Panc1 (cell line): Measurements from ENCODE around the gene TULP4. TPM values are rescaled to one million over a fixed set of nuclear protein-coding genes. Genes with fewer than 3 reads are reported as not detected.

Experiments
- ATAC-seq: fragments of 200-7000 bp; cut with Tn5 transposase; 2 replicates; pipeline ENCODE4 v1.9.1; 2020; ENCODE audit warnings: mild to moderate bottlenecking, moderate library complexity
- BruUV-seq: library from RNA; stranded (reverse); fragments of 400-500 nt; replicated peaks from 2 replicates; lab custom pipeline; 2021; lab: Mats Ljungman, UMichigan
- CTCF ChIA-PET: fragments of 300-600 bp; sonication (Branson Sonifier 250); formaldehyde crosslinking; loops from one replicate; lab custom pipeline; 2022; ENCODE audit warnings: antibody characterized with exemption; lab: Charles Lee
- POLR2A ChIA-PET: fragments of 300-600 bp; sonication (Branson Sonifier 250); formaldehyde crosslinking; loops from one replicate; lab custom pipeline; 2022; ENCODE audit warnings: antibody characterized with exemption; lab: Charles Lee
- DNase-seq: peaks from one replicate; pipeline ENCODE4 v3.0.0-alpha.2; 2010; ENCODE audit warnings: low read depth, low spot score
- H3K27ac ChIP-seq: 2 replicates; pipeline ENCODE4 v1.5.1; 2011; ENCODE audit warnings: mild to moderate bottlenecking, low read length, inconsistent platforms
- H3K27me3 ChIP-seq: fragments of 200-500 bp; sonication (Bioruptor generic); 2 replicates; pipeline ENCODE4 v1.6.0; 2014; ENCODE audit warnings: low read length, inconsistent platforms; ENCODE audit not compliant: control insufficient read depth, insufficient read depth
- H3K36me3 ChIP-seq: fragments of 200-500 bp; sonication (Bioruptor generic); 2 replicates; pipeline ENCODE4 v1.5.1; 2014; ENCODE audit warnings: inconsistent platforms, mild to moderate bottlenecking, low read length, moderate library complexity; ENCODE audit not compliant: control insufficient read depth, insufficient read depth
- H3K4me1 ChIP-seq: 2 replicates; pipeline ENCODE4 v1.5.1; 2011; ENCODE audit warnings: inconsistent platforms, mild to moderate bottlenecking, low read length, moderate library complexity; ENCODE audit not compliant: control insufficient read depth, insufficient read depth
- H3K4me3 ChIP-seq, 2 experiments: 2 replicates each; pipeline ENCODE4 v1.5.1; 2011 to 2012; ENCODE audit warnings: low read depth in 2 of 2, low read length in 2 of 2, mild to moderate bottlenecking in 2 of 2, inconsistent platforms in 1 of 2, moderate library complexity in 1 of 2
- H3K9me3 ChIP-seq: fragments of 200-500 bp; sonication (Bioruptor generic); 2 replicates; pipeline ENCODE4 v1.5.1; 2014; ENCODE audit warnings: low read depth, mild to moderate bottlenecking, inconsistent platforms, low read length, moderate library complexity; ENCODE audit not compliant: control insufficient read depth, insufficient read depth
- POLR2AphosphoS5 ChIP-seq: IDR thresholded peaks from 2 replicates; pipeline ENCODE4 v1.6.1; 2012; ENCODE audit warnings: mild to moderate bottlenecking, low read depth, low read length, moderate library complexity
- SIN3A ChIP-seq: IDR thresholded peaks from 2 replicates; pipeline ENCODE4 v1.6.1; 2012; ENCODE audit warnings: low read depth, mild to moderate bottlenecking, low read length, moderate library complexity, borderline replicate concordance; ENCODE audit not compliant: insufficient read depth
- TCF7L2 ChIP-seq: IDR thresholded peaks from 2 replicates; pipeline ENCODE4 v1.6.1; 2011; ENCODE audit warnings: mild to moderate bottlenecking, low read depth, low read length, inconsistent platforms
- in situ Hi-C: cut with HindIII; loops from 2 replicates; pipeline ENCODE4 v1.10.0; 2016; ENCODE audit warnings: low sequenced_read_pairs, low pct_unique_long_range_greater_than_20kb
- intact Hi-C: fragments of 100-400 bp; cut with micrococcal nuclease; formaldehyde crosslinking; loops from one replicate; pipeline ENCODE4 v1.10.0; 2022; ENCODE audit not compliant: unreplicated experiment
- total RNA-seq: library from RNA; stranded (reverse); gene quantifications from one replicate; pipeline ENCODE4 v1.2.1, GENCODE V29; 2021; ENCODE audit not compliant: unreplicated experiment
- TF ChIP-seq, protein P1 (sequence below), 2 experiments: IDR thresholded peaks; 2 replicates each; pipeline ENCODE4 v1.6.1; 2011 to 2012; ENCODE audit warnings: low read depth in 2 of 2, control low read depth in 1 of 2, low read length in 1 of 2, mild to moderate bottlenecking in 1 of 2, moderate library complexity in 1 of 2; ENCODE audit not compliant: insufficient read depth in 1 of 2
- TF ChIP-seq, protein P2 (sequence below): fragments of 450-650 bp; IDR thresholded peaks from 2 replicates; pipeline ENCODE4 v1.5.1; 2017; ENCODE audit warnings: mild to moderate bottlenecking

Gene TULP4
- total RNA-seq, 1 experiment from 2014 or later, result 105 TPM

DNA sequence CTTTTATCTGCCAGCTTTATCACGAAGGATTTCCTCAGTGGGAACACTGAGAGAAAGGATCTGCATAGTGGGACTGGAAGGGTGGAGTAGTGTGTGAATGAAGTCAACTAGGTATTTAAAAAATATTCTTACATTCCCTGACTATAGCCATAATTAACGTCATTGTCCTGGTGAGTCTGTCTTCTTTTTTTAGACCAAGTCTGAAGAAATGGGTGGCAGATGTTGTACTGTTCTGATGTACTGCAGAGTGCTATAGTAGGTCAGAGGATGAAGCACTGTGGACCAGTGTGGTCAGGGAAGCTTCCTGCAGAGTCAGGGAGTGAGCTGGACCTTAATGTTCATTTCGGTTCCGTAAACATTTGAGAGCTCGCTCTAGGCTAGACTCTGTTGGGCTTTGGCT is 11.9 kb downstream of the TULP4 start:
- intact Hi-C loops (no loop called here), in situ Hi-C loops (no loop called here)
- POLR2A ChIA-PET, result no interaction called here
- Histone ChIP-seq H3K27me3 (no peaks in the 10 kb centered on the region), H3K36me3 (no peaks in the 10 kb centered on the region), H3K27ac (no peak overlapping the region), H3K9me3 (no peaks in the 10 kb centered on the region), H3K4me1 (no peaks in the 10 kb centered on the region), H3K4me3 (no peak overlapping the region)
- ATAC-seq (no peak), DNase-seq (no peak)
- CTCF ChIA-PET, result interaction anchor here (0.6 kb wide), 1 partner anchor 64 kb away, joined by 3 read pairs; no protein-coding TSS in a partner anchor
- no peak for TF ChIP-seq SIN3A
- no peak for TF ChIP-seq POLR2AphosphoS5
- TF ChIP-seq, protein P1, sequence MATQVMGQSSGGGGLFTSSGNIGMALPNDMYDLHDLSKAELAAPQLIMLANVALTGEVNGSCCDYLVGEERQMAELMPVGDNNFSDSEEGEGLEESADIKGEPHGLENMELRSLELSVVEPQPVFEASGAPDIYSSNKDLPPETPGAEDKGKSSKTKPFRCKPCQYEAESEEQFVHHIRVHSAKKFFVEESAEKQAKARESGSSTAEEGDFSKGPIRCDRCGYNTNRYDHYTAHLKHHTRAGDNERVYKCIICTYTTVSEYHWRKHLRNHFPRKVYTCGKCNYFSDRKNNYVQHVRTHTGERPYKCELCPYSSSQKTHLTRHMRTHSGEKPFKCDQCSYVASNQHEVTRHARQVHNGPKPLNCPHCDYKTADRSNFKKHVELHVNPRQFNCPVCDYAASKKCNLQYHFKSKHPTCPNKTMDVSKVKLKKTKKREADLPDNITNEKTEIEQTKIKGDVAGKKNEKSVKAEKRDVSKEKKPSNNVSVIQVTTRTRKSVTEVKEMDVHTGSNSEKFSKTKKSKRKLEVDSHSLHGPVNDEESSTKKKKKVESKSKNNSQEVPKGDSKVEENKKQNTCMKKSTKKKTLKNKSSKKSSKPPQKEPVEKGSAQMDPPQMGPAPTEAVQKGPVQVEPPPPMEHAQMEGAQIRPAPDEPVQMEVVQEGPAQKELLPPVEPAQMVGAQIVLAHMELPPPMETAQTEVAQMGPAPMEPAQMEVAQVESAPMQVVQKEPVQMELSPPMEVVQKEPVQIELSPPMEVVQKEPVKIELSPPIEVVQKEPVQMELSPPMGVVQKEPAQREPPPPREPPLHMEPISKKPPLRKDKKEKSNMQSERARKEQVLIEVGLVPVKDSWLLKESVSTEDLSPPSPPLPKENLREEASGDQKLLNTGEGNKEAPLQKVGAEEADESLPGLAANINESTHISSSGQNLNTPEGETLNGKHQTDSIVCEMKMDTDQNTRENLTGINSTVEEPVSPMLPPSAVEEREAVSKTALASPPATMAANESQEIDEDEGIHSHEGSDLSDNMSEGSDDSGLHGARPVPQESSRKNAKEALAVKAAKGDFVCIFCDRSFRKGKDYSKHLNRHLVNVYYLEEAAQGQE (IDR thresholded peaks at IDR 0.05; ENCODE audit: insufficient read depth in 1 of 2, low read depth in 2 of 2, low read length in 1 of 2), result no peak
- TF ChIP-seq TCF7L2, result no peak
- TF ChIP-seq, protein P2, sequence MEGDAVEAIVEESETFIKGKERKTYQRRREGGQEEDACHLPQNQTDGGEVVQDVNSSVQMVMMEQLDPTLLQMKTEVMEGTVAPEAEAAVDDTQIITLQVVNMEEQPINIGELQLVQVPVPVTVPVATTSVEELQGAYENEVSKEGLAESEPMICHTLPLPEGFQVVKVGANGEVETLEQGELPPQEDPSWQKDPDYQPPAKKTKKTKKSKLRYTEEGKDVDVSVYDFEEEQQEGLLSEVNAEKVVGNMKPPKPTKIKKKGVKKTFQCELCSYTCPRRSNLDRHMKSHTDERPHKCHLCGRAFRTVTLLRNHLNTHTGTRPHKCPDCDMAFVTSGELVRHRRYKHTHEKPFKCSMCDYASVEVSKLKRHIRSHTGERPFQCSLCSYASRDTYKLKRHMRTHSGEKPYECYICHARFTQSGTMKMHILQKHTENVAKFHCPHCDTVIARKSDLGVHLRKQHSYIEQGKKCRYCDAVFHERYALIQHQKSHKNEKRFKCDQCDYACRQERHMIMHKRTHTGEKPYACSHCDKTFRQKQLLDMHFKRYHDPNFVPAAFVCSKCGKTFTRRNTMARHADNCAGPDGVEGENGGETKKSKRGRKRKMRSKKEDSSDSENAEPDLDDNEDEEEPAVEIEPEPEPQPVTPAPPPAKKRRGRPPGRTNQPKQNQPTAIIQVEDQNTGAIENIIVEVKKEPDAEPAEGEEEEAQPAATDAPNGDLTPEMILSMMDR, result no peak
- no TSS peak for BruUV-seq

DNA sequence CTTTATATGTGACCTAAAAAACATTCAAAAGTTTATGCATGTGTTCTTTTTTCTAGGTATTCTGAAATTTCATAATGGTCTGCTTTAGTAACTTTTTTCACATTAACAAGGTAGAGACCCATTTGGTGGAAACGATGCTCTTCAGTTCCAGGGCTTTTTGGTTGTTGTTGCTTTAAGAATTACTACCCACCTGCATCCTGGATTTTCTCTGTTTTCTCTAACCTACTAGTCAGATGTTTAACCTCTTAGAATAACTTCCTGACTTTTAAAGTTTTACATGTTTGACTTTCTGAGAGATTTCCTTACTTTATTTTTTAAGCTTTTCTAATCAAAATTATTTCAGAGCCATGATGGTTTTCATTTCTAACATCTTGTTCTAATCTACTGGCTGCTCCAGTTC is 14.9 kb downstream of the TULP4 start:
- no peaks in the 10 kb centered on the region for H3K4me1 ChIP-seq
- ATAC-seq (no peak), DNase-seq (no peak)
- in situ Hi-C loops, result no loop called here
- H3K4me3 ChIP-seq, result no peak overlapping the region
- H3K36me3 ChIP-seq, result no peaks in the 10 kb centered on the region
- no peaks in the 10 kb centered on the region for H3K27me3 ChIP-seq
- no TSS peak for BruUV-seq
- H3K9me3 ChIP-seq, result no peaks in the 10 kb centered on the region
- intact Hi-C loops, result no loop called here
- ChIA-PET POLR2A (no interaction called here), CTCF (no interaction called here)
- TF ChIP-seq, protein P2, result no peak
- TF ChIP-seq TCF7L2 (no peak), SIN3A (no peak), POLR2AphosphoS5 (no peak)
- TF ChIP-seq, protein P1 (IDR thresholded peaks at IDR 0.05; ENCODE audit: insufficient read depth in 1 of 2, low read depth in 2 of 2, low read length in 1 of 2), result no peak
- no peak overlapping the region for H3K27ac ChIP-seq
